Left colon (tissue), 2 donors: ENCODE data around the gene SLC49A4. TPM values are rescaled to one million over a fixed set of nuclear protein-coding genes. Genes with fewer than 3 reads are reported as not detected.

Experiments used
- ATAC-seq: fragments of 200-7000 bp; cut with Tn5 transposase; one replicate; pipeline ENCODE4 v1.9.1; 2020; ENCODE audit warnings: mild to moderate bottlenecking, moderate library complexity
- DNase-seq, 2 donors: peaks; one replicate each; pipeline ENCODE4 v3.0.0-alpha.2; 2020
- intact Hi-C, 2 donors: fragments of 100-400 bp; cut with DNase I in 1 of 2; cut with micrococcal nuclease in 1 of 2; formaldehyde crosslinking; loops; one replicate each; pipeline versions ENCODE4 v1.11.2 to v1.14.0; 2022; cut with DNase I, micrococcal nuclease
- total RNA-seq, 2 donors: library from RNA; stranded (reverse); fragmentation: NEBNext Ultra II Directional; extraction: Animal tissue kit (Norgen Biotek cat#: 25700); gene quantifications; one replicate each; pipeline ENCODE4 v1.2.1, GENCODE V29; 2021
- donor health status: DM: no; HTN: no; CAD: no.
- donor health status: DM: yes; HTN: yes; CAD: no.

The SLC49A4 gene
- total RNA-seq, 2 donors from 2014 or later = 21.7 to 29.9 TPM

GRCh38 chr3:122892118-122892960 lies 97.5 kb downstream of the SLC49A4 start:
- DNase-seq (no peak), ATAC-seq (no peak)
- intact Hi-C loops = no loop called here

- DNase-seq (no peak), ATAC-seq (no peak)
- intact Hi-C loops = no loop called here
Observed at GRCh38 chr3:122893282-122893681, 98.4 kb downstream of the SLC49A4 start.

DNA sequence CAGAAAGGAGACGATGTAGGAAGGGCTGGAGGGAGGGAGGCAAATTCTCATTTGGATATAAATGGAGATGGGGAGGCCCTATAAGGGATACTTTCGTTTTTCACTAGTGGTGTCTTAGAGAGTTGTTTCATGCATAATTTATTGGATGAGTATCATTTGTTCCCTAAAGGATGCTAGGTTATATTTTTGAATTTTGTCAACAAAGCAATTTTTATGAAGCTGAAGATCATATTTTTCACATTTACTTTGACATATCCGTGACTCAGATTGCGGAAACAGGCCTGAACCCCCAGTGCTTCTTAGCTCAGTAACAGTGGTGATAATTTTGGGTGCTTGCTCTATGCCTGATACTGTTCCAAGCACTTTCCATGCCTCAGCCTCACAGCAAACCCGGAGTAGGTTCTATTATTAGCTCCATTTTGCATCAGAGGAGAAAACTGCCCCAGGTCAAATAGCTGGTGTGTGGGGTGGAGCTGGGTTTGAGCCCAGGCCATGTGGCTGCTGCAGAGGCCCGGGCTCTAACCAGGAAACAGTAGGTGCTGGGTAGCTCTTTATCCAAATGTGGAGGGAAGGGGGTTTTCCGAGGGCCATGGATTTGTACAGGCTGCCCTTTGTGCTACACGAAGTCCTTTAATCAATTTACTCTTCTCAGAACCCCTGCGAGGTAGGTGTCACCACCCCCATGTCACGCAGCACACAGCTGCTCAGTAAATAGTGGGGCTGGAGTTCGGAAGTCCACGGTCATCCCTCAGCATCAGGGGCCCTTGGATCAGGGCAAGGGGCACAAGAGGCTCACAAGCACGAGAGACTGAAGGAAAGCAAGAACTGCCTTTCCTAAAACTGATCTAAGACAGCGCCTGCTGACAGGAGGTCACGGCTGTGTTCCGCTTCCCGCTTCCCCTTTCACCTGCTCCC lies 99.1 kb downstream of the SLC49A4 start:
- intact Hi-C loops = no loop called here
- no peak for DNase-seq

DNA sequence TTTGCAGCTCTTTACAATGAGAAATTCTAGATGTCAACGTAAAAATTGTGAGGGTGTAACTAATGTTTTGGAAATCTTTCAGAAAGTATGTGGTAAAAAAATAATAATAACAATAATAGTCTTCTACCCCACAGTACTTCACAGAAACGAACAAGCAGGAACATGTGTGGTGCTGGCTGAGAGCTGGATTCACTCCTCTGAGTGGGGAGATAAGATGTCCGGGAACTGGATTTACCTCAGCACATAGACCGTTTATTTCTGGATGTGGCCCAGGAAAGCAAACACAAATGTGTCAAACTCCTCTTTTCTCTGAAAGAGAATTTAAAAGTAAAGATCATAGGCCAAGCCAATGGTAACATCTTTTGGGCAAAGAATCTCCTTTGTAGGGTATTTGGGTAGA lies 103.4 kb downstream of the SLC49A4 start:
- intact Hi-C loops = no loop called here
- no peak for ATAC-seq
- no peak for DNase-seq

More for the DNA sequence above, 99.1 kb downstream of the SLC49A4 start:
- ATAC-seq = no peak

DNA sequence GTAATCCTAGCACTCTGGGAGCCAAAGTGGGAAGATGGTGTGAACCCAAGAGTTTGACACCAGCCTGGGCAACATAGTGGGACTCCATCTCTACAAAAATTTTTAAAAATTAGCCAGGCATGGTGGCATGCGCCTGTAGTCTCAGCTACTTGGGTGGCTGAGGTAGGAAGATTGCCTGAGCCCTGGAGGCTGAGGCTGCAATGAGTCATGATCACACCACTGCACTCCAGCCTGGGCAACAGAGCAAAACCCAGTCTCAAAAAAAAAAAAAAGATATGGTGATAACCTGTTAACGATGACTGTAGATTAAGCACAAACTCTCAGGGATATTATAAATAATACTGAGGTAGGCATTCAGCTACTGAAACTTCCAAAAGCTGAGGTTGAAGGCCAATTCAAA lies 107.5 kb downstream of the SLC49A4 start:
- DNase-seq (no peak), ATAC-seq (no peak)
- intact Hi-C loops = no loop called here

DNA sequence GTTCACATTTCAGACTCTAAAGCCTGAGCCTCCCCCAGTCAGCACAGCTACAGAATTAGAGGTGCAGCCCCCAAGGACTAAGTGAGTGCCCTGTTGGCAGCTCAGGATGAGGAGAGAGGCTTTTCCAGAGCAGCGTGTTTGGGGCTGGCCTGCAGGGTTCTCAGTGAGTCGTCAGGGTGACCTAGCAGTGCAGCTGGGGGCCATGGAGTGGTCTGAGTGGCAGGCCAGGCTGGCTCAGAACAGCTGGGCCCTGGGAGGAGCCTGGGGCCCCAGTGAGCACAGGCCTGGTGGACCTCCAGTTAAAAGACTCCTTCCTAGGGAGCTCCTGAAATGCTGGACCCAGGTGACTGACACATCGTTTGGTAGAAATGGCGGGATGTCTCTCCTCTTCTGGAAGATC lies 108.3 kb downstream of the SLC49A4 start:
- intact Hi-C loops = no loop called here
- DNase-seq (no peak), ATAC-seq (no peak)

- DNase-seq = no peak
- ATAC-seq = no peak
- intact Hi-C loops = no loop called here
Observed at GRCh38 chr3:122907471-122907870, 112.6 kb downstream of the SLC49A4 start.

DNA sequence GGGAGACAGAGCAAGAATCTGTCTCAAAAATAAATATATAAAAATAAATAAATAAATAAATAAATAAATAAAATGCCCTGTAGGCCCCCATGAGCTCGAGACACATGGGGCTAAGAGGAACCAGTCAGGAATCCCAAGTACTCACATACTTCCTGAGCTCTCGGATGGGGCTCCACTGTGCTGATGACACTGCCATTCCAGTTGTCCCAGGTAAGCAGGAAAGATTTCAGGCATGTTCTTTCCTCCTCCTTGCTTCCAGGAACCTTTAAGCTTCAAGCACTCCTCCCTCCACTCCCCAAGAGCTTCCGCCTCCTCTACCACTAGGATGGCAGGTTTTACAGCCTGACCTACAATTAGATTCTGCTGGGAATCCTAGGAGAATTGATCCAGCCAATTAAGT lies 113.4 kb downstream of the SLC49A4 start:
- DNase-seq (no peak), ATAC-seq (no peak)
- intact Hi-C loops = no loop called here

DNA sequence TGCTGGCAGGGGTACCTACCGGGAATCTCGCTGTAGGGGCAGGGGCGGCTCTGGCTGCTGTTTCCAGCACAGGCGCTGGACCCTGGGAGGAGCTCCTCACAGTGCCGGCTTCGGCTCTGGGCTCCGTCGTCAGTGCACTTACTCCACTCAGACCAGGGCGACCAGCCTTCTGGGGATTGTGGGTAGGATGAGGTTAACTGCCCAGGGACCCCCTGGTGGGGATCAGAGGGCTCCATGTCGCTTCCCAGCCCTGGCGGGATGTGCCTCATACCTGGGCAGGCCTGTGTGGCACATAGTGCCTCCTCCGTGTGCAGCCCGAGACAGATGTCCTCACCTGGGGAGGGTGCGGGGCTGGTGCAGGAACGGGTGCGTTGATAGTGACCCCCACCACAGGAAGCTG lies 117.0 kb downstream of the SLC49A4 start:
- intact Hi-C loops = no loop called here
- no peak for DNase-seq
- ATAC-seq = no peak

DNA sequence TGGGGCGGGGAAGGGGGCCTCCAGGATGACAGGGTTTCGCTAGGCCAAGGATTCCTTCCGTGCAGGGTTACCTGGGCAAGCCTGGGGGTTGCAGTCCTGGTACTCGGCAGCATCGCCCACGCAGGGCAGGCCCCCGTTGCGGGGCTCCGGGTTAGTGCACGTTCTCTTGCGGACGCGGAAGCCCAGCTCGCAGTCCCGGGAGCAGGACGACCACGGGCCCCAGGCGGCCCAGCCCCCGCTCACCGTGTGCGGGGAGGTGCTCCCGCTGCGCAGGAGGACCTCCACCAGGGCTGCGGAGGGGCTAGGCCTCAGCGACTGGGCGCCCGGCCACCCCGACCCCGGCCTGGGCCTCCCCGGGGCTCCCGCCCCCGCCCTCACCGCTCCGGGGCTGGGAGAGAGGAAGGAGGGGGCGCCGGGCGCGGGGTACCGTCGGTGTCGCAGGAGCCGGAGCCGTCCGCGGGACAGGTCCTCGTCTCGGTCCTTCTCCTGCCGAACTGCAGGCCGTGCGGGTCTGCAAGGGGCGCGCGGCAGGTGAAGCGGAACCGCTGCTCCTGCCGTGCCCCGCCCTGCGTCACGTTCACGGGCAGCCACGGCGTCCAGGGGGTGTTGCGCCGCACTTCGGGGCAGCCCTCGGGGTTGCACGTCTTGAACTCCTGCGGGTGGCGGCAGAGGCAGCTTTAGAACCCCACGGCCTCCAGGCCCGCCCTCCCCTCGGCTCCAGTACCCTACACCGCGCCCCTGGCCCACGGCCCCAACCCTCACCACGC lies 118.1 kb downstream of the SLC49A4 start:
- ATAC-seq (no peak), DNase-seq (no peak)
- intact Hi-C loops = no loop called here

DNA sequence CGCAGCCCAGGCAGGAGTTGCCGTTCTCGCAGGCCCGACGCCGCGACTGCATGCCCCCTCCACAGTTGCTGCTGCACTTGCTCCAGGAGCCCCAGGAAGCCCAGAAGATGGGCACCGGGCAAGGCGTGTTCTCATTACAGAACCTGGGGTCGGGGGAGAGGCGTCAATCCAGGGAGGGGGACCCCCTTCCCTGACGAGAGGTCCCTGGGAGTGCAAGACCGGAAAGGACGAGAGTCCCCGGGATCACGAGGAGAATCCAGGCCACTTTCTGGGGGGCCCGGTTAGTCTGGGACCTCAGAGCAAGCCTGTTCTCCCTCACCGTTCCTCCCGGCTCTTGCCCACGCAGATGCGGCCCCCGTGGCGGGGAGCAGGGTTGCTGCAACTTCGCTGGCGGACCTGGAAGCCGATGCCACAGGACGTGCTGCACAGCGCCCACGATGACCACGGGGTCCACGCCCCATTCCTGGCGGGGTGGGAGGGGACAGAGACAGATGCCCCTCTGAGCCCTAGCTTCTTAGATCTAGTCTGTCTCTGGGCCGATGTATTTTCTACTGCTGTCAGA lies 118.8 kb downstream of the SLC49A4 start:
- ATAC-seq = no peak
- intact Hi-C loops = no loop called here

GRCh38 chr3:122915300-122916055 lies 120.6 kb downstream of the SLC49A4 start:
- DNase-seq = no peak
- no peak for ATAC-seq
- intact Hi-C loops = no loop called here

More for the DNA sequence above, 118.8 kb downstream of the SLC49A4 start:
- DNase-seq = no peak

GRCh38 chr3:122916084-122916483 lies 121.2 kb downstream of the SLC49A4 start:
- no peak for ATAC-seq
- DNase-seq = no peak
- intact Hi-C loops = no loop called here

GRCh38 chr3:122916580-122916979 lies 121.7 kb downstream of the SLC49A4 start:
- no peak for ATAC-seq
- intact Hi-C loops = no loop called here
- DNase-seq = no peak

GRCh38 chr3:122917412-122917811 lies 122.5 kb downstream of the SLC49A4 start:
- intact Hi-C loops = no loop called here
- DNase-seq = no peak
- no peak for ATAC-seq

DNA sequence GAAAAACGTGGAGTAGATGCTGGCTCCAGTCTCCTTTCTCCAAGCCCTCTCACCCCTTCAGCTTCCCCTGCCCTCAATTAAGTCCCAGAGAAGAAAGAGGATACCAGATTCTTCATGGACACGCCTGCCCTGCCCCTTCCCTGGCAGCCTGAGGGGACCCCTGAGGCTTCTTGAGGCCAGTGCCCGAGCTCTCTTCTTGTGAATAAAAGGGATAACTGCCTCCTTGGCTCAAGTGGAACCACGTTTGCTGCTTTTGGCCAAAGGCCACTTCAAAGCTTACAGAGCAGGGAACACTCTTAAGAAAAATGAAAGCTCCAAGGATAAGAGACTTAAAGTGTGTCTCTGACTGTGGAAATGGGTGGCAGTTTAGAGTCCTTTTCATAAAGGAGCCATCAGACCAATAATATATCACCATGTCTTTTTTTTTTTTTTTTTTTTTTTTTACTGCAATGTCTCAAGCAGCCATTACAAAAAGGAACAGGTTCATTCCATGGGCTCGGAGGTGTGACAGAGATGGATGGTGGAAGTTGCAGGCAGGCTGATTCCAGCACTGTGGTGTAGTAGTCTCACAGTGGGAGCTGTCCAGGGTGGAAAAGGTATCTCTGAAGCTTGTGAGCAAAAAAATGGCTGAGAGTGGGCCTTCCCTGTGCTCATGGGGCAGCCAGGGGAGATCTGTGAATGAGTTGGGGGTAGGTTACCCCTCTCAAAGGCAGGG lies 123.9 kb downstream of the SLC49A4 start:
- DNase-seq (no peak), ATAC-seq (no peak)
- intact Hi-C loops = no loop called here

DNA sequence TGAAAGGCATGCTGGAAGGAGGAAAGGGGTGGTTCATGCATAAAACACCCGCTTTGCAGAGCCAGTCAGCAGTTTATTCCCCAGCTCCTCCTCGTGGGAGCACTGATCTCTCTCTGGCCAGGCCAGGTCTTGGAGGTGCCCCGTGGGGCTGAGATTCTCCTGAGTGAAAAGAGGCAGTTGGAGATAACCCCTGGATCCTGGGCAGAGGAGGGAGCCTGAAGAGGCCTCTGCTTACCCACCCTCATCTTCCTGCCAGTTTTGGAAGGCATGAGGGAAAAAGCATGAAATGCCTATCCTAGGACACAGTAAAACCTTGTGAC lies 124.4 kb downstream of the SLC49A4 start:
- DNase-seq (no peak), ATAC-seq (no peak)
- intact Hi-C loops = no loop called here

GRCh38 chr3:122920986-122921385 lies 126.1 kb downstream of the SLC49A4 start:
- DNase-seq = no peak
- intact Hi-C loops = no loop called here
- no peak for ATAC-seq
